Hematopoietic multipotent progenitor cell treated with erythropoietin and hydrocortisone succinate and interleukin-3 and kit ligand, for 8 days (in vitro differentiated cells): ENCODE measurements around the gene ACTR6.
"Not testable (repeated sequence)": the region's sequence is repeated elsewhere in the genome, so short reads cannot be mapped to it uniquely, and the experiment has no call there.

Experiments used
- DNase-seq: peaks from one replicate; pipeline ENCODE4 v3.0.0-alpha.2; 2015

Gene ACTR6

DNA sequence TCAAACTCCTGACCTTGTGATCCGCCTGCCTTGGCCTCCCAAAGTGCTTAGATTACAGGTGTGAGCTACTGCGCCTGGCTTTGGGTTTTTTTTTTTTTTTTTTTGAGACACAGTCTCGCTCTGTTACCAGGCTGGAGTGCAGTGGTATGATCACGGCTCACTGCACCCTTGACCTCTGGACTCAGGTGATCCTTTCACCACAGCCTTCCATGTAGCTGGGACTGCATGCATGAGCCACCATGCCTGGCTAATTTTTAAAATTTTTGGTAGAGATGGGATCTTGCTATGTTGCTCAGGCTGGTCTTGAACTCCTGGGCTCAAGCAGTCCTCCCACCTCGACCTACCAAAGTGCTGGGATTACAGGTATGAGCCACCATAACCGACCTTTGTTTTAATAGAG is 21.6 kb downstream of the ACTR6 start:
- not testable (repeated sequence) for DNase-seq

DNA sequence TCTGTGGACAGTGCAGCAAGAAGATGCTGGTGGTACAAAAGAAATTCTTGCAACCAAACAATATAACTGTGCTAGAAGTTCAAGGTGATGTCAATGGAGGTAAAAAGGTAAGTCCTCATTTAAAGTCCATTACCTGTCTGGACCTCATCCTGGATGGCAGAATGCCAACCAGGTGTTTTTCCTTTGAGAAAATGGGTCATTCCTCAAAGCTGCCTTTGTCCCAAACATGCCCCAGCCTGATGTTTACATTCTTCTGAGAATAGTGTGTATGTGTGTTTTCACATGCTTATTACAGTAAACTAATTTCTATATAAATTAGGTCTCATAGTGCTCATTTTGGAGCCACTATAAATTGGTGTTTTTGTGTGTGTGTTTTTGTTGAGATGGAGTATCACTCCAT is 24.9 kb downstream of the ACTR6 start:
- no peak for DNase-seq

- DNase-seq: peak; percentile 59
These were observed 28.5 kb downstream of the ACTR6 start for GRCh38 chr12:100229036-100229635.

GRCh38 chr12:100229876-100230275 is 29.3 kb downstream of the ACTR6 start:
- no peak for DNase-seq

DNA sequence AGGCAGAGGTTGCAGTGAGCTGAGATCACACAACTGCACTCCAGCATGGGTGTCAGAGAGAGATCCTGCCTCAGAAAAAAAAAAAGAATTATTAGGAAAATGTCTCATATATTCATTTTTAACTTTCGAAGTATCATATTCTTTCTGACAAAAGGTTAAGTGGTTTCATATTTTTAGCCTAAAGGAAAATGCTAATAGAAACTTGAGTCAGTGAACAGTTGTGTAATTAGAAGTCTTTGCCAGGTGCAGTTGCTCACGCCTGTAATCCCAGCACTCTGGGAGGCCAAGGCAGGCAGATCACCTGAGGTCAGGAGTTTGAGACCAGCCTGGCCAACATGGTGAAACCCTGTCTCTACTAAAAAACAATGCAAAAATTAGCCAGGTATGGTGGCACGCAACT is 31.3 kb downstream of the ACTR6 start:
- not testable (repeated sequence) for DNase-seq

DNA sequence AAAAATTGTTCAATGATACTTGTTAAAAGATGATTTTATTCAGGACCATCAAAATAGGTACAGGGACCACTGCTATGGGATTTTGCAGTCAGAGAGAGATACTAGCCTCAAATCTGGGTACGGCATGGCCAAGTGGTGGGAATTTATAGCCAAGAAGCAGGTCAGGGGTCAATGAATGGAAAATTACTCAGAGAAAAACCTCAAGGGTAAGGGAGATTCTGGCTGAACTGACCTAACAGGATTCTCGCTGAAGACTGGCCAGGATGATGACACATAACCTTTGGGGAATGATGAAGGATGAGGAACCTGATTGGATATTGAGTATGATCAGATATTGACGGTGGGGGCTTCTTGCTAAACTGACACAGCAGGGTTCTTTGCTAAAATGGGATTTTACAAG is 33.6 kb downstream of the ACTR6 start:
- no peak for DNase-seq

GRCh38 chr12:100234591-100235304 is 34.1 kb downstream of the ACTR6 start:
- peak; percentile 68 for DNase-seq

GRCh38 chr12:100238801-100239200 is 38.2 kb downstream of the ACTR6 start:
- no peak for DNase-seq

- no peak for DNase-seq
These were observed 39.0 kb downstream of the ACTR6 start for GRCh38 chr12:100239589-100239988.

- DNase-seq: no peak
These were observed 42.5 kb downstream of the ACTR6 start for GRCh38 chr12:100243137-100243536.

GRCh38 chr12:100247765-100248164 is 47.1 kb downstream of the ACTR6 start:
- no peak for DNase-seq

- no peak for DNase-seq
These were observed 48.3 kb downstream of the ACTR6 start for GRCh38 chr12:100248886-100249285.

DNA sequence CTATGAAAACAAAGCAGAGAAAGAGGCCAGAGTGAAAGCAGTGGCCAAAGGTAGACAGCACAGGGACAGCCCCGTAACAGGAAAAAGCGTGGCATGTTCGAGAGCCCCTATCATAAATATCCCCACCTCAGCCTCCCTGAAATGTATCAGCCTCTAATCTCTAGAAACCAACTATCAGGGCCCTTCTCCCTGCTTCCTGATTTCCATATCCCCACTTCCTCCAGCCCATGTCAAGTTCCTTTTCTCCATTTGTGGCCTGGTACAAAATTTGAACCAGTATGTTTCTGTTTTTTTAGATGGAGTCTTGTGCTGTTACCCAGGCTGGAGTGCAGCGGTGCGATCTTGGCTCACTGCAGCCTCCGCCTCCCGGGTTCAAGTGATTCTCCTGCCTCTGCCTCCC is 49.3 kb downstream of the ACTR6 start:
- no peak for DNase-seq

GRCh38 chr12:100251917-100252316 is 51.3 kb downstream of the ACTR6 start:
- no peak for DNase-seq

DNA sequence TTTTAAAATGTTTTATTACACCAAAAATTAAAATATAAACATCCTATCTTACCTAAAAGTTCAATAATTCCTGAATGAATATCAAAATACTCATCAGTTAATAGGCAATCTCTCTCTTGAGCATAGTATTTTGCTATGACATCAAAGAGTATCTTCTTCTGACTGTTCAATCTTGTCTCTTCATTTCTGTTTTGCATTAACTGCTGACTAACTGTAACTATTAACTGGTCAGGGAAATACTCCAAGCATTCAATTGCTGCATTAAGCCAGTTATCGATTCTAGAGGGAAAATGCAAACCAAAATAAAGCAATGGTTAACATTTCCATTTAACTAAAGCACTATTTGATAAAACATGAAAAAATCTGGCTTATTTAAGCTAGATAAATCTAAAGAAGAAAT is 52.8 kb downstream of the ACTR6 start:
- DNase-seq: no peak

DNA sequence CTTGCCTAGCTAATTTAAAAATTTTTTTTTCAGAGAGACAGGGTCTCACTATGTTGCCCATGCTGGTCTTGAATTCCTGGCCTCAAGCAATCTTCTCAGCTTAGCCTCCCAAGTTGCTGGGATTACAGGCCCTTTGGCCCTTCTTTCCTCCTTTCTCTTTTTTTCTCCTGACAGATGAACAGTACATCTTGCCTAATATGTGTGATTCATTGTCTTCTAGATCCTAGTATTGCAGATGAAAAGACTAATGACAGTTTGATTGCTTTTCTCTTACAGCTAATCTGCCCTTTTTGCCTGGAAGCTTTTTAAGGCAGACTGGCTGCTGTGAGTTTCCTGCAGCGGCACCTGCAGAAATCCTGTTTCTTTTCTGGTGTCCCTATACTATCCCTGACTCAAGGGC is 54.3 kb downstream of the ACTR6 start:
- DNase-seq: no peak

- DNase-seq: no peak
These were observed 57.5 kb downstream of the ACTR6 start for GRCh38 chr12:100258127-100258526.

GRCh38 chr12:100263131-100263530 is 62.5 kb downstream of the ACTR6 start:
- no peak for DNase-seq

DNA sequence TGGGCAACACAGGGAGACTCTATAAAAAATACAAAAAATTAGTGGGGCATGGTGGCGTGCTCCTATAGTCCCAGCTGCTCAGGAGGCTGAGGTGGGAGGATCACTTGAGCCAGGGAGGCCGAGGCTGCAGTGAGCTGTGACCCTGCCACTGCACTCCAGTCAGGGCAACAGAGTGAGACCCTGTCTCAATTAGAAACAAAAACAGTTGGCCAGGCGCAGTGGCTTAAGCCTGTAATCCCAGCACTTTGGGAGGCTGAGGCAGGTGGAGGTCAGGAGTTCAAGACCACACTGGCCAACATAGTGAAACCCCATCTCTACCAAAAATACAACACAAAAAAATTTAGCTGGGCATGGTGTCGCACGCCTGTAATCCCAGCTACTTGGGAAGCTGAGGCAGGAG is 64.5 kb downstream of the ACTR6 start:
- not testable (repeated sequence) for DNase-seq

GRCh38 chr12:100265732-100266584 is 65.3 kb downstream of the ACTR6 start:
- no peak for DNase-seq

- no peak for DNase-seq
These were observed 65.9 kb downstream of the ACTR6 start for GRCh38 chr12:100266585-100266834.

- DNase-seq: peak; percentile 95
These were observed 66.4 kb downstream of the ACTR6 start, which contains the start of the genes DEPDC4 and SCYL2 for GRCh38 chr12:100266835-100267602. Gene DEPDC4 (minus strand): TSS chr12:100267079. CDS start chr12:100267076, 3 bp downstream. Gene SCYL2 (plus strand): TSS chr12:100267177. CDS start chr12:100282971, 15,794 bp downstream.
